T-helper 1 cell treated with Interleukin-12 subunit alpha and Interleukin-12 subunit beta and Interleukin-4 antibody, amounts not matched to agents 30 ng/mL and 1 ng/mL, for 36 hours (primary cell): ENCODE measurements around the gene MAPK8IP2. TPM values are rescaled to one million over a fixed set of nuclear protein-coding genes. Genes with fewer than 3 reads are reported as not detected.
"Not testable (repeated sequence)": the region's sequence is repeated elsewhere in the genome, so short reads cannot be mapped to it uniquely, and the experiment has no call there.

Source experiments
- intact Hi-C: fragments of 100-400 bp; cut with micrococcal nuclease; formaldehyde crosslinking; loops from one replicate; pipeline ENCODE4 v1.15.1; 2024
- total RNA-seq: library from RNA; stranded (reverse); gene quantifications from 2 replicates; pipeline ENCODE4 v1.2.3, GENCODE V29; 2022

The MAPK8IP2 gene
- total RNA-seq, 1 donor from 2014 or later = 0.17 TPM

DNA sequence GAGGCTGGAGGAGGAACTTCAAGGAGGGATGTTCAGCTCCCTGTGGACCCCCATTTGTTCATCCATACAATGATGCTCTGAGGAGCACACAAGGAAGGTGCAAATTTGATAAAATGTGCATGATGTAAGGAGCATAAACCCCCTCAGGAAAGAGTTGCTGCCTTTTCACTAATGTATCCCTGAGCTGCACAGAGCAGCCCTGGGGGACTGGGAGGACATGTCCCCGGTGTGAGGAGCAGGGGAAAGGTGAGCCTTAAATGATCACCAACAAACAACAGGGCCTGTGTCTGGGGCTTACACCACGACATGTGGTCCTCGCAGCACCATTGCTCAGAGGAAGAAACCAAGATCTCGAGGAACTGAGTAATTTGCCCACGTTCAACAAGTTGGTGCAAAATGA lies 3.5 kb upstream of the MAPK8IP2 start:
- intact Hi-C loops = no loop called here

GRCh38 chr22:50599816-50600455 lies 657 bp upstream of the MAPK8IP2 start:
- intact Hi-C loops = loop anchor here (1.0 kb wide), 1 partner anchor 17 kb away; no protein-coding TSS in a partner anchor

DNA sequence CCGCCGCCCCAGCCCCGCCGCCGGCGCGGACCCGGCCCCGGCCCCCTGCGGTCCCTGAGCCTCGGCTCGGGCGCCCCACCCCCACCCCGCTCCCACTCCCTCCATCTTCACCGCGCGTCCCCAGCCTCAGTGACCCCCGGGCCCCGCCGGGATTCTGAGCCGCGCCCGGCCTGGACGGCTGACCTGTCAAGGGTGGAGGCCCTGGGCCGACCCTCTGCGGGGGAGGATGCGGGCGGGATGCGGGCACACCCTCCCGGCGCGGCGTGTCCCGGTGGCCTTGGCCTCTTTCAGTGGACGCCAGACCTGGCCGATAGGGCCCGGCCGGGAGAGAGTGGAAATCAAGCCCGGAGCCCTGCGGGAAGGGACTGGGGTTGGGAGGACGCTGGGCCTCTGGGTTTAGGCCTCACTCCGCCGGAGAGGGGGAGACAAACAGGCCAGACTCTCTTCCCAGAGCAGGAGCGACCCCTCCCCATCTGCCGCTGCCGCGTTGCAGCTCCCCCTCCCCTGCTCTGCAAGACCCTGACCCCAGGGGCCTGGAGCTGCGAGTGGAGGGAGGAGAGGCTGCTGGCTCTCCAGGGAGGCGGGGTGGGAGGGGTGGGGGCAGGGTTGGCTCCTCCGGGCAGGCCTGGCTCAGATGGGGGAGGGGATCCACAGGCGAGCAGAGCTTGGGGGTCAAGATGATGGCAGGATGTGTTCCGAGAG lies 525 bp downstream of the MAPK8IP2 start:
- intact Hi-C loops = loop anchor here (1.0 kb wide), 1 partner anchor 18 kb away; no protein-coding TSS in a partner anchor

DNA sequence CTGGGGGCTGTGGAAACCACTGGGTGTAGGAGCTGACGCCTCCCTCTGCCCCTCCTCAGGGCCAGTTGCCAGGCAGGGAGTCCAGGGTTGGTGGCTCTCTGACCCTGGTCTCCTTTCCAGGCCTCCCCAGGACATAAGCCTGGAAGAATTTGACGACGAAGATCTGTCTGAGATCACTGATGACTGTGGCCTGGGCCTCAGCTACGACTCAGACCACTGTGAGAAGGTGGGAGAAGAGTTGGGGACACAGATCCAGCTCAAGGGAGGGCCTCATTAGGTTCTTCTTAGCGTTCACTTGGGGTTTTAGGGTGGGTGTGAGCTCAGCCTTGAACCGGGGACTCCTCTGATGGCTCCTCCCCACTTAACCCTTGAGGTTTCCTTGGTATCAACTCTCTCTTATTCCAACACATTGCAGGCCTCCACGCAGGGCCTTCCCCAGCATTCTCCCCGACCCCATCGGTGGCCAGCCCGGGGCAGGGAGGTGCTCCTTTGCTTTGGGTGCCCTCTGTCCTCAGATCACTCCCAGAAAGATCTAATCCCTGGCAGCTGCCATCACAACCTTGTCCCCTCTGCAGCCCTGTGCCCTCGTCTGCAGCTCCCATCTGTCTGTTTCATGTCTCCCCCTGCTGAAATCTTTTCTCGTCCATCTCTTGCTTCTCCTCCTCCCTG lies 1.2 kb downstream of the MAPK8IP2 start:
- intact Hi-C loops = no loop called here

- intact Hi-C loops = no loop called here
Measured at GRCh38 chr22:50602338-50602700, 1.7 kb downstream of the MAPK8IP2 start.

DNA sequence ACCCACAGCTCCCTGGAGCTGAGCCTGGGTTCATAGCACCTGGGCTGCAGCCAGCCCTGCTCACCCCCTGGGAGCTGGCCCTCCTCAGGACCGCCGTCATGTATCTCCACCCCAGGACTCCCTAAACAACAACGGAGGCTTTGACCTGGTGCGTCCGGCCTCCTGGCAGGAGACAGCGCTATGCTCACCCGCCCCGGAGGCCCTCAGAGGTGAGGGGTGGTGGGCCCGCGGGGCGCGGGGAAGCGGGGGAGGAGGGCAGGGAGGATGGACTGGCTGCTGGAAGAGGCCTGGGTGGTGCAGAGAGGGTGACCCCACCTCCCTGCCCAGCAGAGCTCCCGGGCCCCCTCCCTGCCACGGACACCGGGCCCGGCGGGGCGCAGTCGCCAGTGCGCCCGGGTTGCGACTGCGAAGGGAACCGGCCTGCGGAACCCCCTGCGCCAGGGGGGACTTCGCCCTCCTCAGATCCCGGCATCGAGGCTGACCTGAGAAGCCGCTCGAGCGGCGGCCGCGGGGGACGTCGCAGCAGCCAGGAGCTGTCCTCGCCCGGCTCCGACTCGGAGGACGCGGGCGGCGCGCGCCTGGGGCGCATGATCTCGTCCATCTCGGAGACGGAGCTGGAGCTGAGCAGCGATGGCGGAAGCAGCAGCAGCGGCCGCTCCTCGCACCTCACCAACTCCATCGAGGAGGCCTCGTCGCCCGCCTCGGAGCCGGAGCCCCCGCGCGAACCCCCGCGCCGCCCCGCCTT lies 3.1 kb downstream of the MAPK8IP2 start:
- intact Hi-C loops = no loop called here

DNA sequence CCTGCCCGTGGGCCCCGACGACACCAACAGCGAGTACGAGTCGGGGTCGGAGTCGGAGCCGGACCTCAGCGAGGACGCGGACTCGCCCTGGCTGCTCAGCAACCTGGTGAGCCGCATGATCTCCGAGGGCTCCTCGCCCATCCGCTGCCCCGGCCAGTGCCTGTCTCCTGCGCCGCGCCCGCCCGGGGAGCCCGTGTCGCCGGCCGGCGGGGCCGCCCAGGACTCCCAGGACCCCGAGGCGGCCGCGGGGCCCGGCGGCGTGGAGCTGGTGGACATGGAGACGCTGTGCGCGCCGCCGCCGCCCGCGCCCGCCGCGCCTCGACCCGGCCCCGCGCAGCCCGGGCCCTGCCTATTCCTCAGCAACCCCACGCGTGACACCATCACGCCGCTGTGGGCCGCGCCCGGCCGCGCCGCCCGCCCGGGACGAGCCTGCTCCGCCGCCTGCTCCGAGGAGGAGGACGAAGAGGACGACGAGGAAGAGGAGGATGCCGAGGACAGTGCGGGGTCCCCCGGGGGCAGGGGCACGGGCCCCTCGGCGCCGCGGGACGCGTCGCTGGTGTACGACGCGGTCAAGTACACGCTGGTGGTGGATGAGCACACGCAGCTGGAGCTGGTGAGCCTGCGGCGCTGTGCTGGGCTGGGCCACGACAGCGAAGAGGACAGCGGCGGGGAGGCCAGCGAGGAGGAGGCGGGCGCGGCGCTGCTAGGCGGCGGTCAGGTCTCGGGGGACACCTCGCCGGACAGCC lies 3.8 kb downstream of the MAPK8IP2 start:
- intact Hi-C loops = no loop called here

- intact Hi-C loops = no loop called here
Measured at GRCh38 chr22:50605002-50605612, 4.5 kb downstream of the MAPK8IP2 start.

DNA sequence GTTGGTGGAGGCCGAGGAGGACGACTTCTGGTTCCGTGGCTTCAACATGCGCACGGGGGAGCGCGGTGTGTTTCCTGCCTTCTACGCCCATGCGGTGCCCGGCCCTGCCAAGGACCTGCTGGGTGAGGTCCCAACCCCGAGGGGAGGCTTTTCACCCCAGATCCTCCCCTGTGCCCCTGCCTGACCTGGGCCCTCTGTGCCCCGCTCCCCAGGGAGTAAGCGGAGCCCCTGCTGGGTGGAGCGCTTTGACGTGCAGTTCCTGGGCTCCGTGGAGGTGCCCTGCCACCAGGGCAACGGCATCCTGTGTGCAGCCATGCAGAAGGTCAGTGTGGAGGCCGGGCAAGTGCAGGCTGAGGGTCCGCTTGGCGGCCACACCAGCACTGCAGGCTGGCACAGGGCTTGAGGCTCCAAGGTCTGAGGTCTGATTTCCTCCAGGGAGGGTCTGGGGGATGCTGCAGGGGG lies 5.1 kb downstream of the MAPK8IP2 start:
- intact Hi-C loops = no loop called here

DNA sequence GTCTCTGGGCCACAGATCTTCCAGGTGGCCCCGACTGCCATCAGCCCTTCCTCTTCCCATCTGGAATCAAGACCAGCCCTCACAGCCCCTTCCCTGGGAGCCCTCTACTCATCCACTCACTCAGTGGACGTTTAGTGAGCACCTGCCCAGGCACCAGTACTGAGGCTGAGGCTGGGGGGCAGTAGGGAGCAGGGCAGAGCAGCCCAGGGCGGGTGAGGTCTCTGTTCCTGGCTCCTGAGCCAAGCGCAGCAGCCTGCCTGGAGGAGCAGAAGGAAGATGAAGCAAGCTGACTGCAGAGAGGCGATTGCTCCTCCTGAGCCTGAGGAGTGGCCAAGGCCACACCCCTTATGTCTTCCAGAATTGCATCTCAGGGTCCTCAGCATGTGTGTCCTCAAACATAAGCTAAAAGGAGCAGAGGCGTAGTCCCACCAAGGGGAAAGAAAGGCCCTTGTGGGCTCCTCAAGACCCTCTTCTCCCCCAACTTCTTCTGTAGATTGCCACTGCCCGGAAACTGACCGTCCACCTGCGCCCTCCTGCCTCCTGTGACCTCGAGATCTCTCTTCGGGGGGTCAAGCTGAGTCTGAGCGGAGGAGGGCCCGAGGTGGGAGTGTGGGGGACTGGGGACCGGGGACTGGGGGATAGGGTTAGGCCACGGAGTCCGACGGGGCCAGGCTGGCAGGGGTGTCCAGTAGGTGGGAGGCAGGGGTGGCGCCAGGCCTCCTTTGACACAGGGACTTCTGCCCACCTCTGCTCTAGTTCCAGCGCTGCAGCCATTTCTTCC lies 5.8 kb downstream of the MAPK8IP2 start:
- intact Hi-C loops = no loop called here

DNA sequence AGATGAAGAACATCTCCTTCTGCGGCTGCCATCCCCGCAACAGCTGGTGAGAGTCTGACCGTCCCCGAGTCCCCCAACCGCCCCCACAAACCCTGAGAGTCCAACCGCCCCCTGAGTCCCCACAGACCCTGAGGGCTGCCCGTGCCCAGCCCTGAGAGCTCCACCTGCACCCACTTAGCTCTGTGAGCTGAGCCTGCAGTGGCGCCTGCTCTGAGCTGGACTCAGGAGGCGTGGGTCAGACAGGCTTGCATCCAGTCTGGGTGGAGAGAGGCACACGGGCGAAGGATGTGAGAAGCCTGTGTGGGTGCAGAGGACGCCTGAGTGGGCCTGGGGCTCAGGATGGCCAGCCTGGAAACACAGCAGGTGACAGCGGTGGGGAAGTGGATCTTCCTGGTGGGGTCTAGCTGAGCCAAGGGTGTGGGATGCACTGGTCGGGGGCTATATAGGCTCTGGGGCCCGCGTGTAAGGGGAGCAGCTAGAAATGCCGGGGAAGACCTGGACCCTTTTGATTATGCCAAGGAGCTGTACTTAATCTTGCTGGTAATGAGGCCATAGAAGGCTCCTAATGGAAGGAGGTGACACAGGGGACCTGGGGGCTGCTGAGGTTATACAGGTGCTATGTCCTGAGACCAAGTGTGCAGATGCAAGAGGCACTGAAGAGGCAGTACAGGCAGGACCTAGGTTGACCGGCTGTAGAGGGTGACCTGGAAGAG lies 6.5 kb downstream of the MAPK8IP2 start:
- intact Hi-C loops = no loop called here

- intact Hi-C loops = no loop called here
Measured at GRCh38 chr22:50607659-50608020, 7.0 kb downstream of the MAPK8IP2 start.

GRCh38 chr22:50608058-50608840 lies 7.7 kb downstream of the MAPK8IP2 start:
- intact Hi-C loops = not testable (repeated sequence)

DNA sequence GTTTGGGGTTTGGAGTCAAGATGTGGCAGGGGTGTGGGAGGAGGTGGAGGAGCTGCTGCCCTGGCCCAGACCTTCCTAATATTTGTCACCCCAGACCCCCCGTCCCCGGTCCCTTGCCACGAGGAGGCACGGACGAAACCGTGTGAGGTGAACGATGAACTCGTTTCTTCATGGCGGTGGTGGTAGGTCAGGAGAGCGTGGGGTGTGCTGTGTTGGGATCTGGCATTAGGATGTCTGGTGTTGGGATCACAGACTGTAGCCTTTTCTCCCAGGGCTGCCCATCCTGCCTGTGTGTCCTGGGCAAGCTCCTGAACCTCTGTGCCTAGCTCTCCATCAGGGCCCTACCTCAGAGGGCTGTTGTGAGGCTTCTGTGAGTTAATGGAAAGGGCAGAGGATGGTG lies 8.4 kb downstream of the MAPK8IP2 start:
- intact Hi-C loops = no loop called here

GRCh38 chr22:50609599-50609998 lies 9.0 kb downstream of the MAPK8IP2 start:
- intact Hi-C loops = no loop called here

GRCh38 chr22:50610041-50610451 lies 9.5 kb downstream of the MAPK8IP2 start:
- intact Hi-C loops = no loop called here

GRCh38 chr22:50610581-50610980 lies 10.0 kb downstream of the MAPK8IP2 start:
- intact Hi-C loops = no loop called here

- intact Hi-C loops = loop anchor here (2.0 kb wide), 1 partner anchor 49 kb away; the partner anchor contains the start of gene SYCE3
Measured at GRCh38 chr22:50611341-50612060, 10.9 kb downstream of the MAPK8IP2 start.
